GM12878 (cell line): ENCODE measurements around the gene USP5.

Experiments used
- JUND ChIP-seq: IDR thresholded peaks from 2 replicates; pipeline ENCODE4 v1.6.1; 2012; ENCODE audit warnings: low read depth, mild to moderate bottlenecking, low read length, improper control_type of control experiment, moderate library complexity
- TF ChIP-seq, protein P1 (sequence below): IDR thresholded peaks from 2 replicates; pipeline ENCODE4 v1.6.1; 2011; ENCODE audit warnings: borderline replicate concordance, low read depth, mild to moderate bottlenecking, moderate library complexity, mixed read lengths, low read length; ENCODE audit not compliant: insufficient read depth; ENCODE audit errors: extremely low read length
- TF ChIP-seq, protein P2 (sequence below), 3 experiments: IDR thresholded peaks in 2 of 3; conservative IDR thresholded peaks in 1 of 3; 2 replicates each; pipeline ENCODE4 v1.5.1; 2011; ENCODE audit warnings: low read depth in 3 of 3, low read length in 3 of 3, mild to moderate bottlenecking in 3 of 3, control low read depth in 2 of 3, moderate library complexity in 2 of 3, inconsistent platforms in 1 of 3, mixed read lengths in 1 of 3; ENCODE audit not compliant: control insufficient read depth in 2 of 3, insufficient read depth in 1 of 3; ENCODE audit errors: extremely low read depth in 1 of 3

GRCh38 chr12:6831450-6831995 lies 20.4 kb upstream of the USP5 start:
- TF ChIP-seq JUND = no peak
- TF ChIP-seq, protein P1, sequence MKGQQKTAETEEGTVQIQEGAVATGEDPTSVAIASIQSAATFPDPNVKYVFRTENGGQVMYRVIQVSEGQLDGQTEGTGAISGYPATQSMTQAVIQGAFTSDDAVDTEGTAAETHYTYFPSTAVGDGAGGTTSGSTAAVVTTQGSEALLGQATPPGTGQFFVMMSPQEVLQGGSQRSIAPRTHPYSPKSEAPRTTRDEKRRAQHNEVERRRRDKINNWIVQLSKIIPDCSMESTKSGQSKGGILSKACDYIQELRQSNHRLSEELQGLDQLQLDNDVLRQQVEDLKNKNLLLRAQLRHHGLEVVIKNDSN = no peak
- TF ChIP-seq, protein P2, sequence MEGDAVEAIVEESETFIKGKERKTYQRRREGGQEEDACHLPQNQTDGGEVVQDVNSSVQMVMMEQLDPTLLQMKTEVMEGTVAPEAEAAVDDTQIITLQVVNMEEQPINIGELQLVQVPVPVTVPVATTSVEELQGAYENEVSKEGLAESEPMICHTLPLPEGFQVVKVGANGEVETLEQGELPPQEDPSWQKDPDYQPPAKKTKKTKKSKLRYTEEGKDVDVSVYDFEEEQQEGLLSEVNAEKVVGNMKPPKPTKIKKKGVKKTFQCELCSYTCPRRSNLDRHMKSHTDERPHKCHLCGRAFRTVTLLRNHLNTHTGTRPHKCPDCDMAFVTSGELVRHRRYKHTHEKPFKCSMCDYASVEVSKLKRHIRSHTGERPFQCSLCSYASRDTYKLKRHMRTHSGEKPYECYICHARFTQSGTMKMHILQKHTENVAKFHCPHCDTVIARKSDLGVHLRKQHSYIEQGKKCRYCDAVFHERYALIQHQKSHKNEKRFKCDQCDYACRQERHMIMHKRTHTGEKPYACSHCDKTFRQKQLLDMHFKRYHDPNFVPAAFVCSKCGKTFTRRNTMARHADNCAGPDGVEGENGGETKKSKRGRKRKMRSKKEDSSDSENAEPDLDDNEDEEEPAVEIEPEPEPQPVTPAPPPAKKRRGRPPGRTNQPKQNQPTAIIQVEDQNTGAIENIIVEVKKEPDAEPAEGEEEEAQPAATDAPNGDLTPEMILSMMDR (IDR thresholded peaks at IDR 0.05 in 2 of 3, conservative IDR thresholded peaks at IDR 0.05 in 1 of 3; ENCODE audit: control insufficient read depth in 2 of 3, extremely low read depth in 1 of 3, insufficient read depth in 1 of 3, low read depth in 3 of 3, low read length in 3 of 3) = no peak
